Esophagus squamous epithelium (tissue), 4 donors: ENCODE measurements around the gene CTSA.

ENCODE experiments used
- POLR2A ChIP-seq, 4 donors: fragments of 450-650 bp; IDR thresholded peaks; one replicate each; pipeline ENCODE4 v1.6.1; 2017; ENCODE audit warnings: antibody characterized with exemption in 4 of 4, mild to moderate bottlenecking in 4 of 4, moderate library complexity in 3 of 4
- TF ChIP-seq, protein P1 (sequence below), 6 experiments: fragments of 450-650 bp in 4 of 6; fragments of 200-600 bp in 2 of 6; sonication (generic) in 2 of 6; IDR thresholded peaks; one replicate each; pipeline ENCODE4 v1.5.1; 2016 to 2019; ENCODE audit warnings: antibody characterized with exemption in 6 of 6, mild to moderate bottlenecking in 4 of 6, moderate library complexity in 4 of 6

DNA sequence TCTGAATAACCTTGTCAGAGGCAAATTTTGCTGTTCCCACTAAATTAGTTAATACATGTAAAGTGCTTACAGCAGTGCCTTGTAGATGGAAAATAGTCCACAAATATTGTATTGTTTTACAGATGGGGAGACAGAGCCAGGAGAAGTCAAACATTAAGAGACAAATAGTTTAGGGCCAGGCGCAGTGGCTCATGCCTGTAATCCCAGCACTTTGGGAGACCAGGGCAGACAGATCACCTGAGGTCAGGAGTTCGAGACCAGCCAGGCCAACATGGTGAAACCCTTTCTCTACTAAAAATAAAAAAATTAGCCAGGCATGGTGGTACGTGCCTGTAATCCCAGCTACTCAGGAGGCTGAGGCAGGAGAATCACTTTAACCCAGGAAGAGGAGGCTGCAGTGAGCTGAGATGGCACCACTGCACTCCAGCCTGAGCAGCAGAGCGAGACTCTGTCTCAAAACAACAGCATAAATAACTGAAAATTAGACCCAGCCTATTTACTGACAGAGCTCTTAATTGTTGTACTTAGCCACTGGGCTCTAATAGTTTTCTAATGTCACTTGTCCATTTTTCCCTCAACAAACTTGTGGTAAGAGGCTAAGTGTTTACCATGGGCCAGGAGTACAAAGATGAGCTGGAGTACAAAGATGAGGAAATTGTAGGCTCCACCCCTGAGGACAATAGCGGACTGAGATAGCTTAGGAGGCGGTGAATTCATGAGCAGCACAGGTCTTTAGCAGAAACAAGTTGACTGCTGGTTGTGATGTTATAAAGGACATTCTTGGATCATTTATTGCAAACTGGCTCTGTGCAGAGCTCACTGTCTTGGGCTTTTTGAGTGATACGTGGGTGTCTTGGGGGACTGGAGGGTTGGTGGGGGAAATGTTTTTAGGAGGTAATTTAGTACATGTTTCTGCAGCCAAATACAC, 27.3 kb upstream of the CTSA start:
- no peak for TF ChIP-seq POLR2A (IDR thresholded peaks at IDR 0.05)
- TF ChIP-seq, protein P1, sequence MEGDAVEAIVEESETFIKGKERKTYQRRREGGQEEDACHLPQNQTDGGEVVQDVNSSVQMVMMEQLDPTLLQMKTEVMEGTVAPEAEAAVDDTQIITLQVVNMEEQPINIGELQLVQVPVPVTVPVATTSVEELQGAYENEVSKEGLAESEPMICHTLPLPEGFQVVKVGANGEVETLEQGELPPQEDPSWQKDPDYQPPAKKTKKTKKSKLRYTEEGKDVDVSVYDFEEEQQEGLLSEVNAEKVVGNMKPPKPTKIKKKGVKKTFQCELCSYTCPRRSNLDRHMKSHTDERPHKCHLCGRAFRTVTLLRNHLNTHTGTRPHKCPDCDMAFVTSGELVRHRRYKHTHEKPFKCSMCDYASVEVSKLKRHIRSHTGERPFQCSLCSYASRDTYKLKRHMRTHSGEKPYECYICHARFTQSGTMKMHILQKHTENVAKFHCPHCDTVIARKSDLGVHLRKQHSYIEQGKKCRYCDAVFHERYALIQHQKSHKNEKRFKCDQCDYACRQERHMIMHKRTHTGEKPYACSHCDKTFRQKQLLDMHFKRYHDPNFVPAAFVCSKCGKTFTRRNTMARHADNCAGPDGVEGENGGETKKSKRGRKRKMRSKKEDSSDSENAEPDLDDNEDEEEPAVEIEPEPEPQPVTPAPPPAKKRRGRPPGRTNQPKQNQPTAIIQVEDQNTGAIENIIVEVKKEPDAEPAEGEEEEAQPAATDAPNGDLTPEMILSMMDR (IDR thresholded peaks at IDR 0.05): no peak
